PC-9 (cell line): Measurements from ENCODE around the gene LRRC1. TPM values are rescaled to one million over a fixed set of nuclear protein-coding genes. Genes with fewer than 3 reads are reported as not detected.

Experiments used
- BruUV-seq: library from RNA; stranded (reverse); fragments of 400-500 nt; replicated peaks from 2 replicates; lab custom pipeline; 2021; lab: Mats Ljungman, UMichigan
- CTCF ChIA-PET: fragments of 300-600 bp; sonication (Branson Sonifier 250); formaldehyde crosslinking; loops from one replicate; lab custom pipeline; 2022; ENCODE audit warnings: antibody characterized with exemption; lab: Charles Lee
- POLR2A ChIA-PET: fragments of 300-600 bp; sonication (Branson Sonifier 250); formaldehyde crosslinking; loops from one replicate; lab custom pipeline; 2022; ENCODE audit warnings: antibody characterized with exemption; ENCODE audit not compliant: unreplicated experiment; lab: Charles Lee
- DNase-seq, 2 experiments: peaks; one replicate each; pipeline versions ENCODE4 v3.0.0 to v3.0.0-alpha.2; 2015 to 2022; ENCODE audit warnings: mixed read lengths in 1 of 2
- H2AFZ ChIP-seq: fragments of 200-600 bp; sonication (generic); 2 replicates; pipeline ENCODE4 v1.8.1; 2017; ENCODE audit warnings: antibody characterized with exemption
- H3F3A ChIP-seq: fragments of 200-600 bp; sonication (generic); 2 replicates; pipeline ENCODE4 v1.8.1; 2017; ENCODE audit warnings: antibody characterized with exemption, mild to moderate bottlenecking, low read depth; ENCODE audit not compliant: insufficient read depth
- H3K27ac ChIP-seq: fragments of 200-600 bp; sonication (generic); 2 replicates; pipeline ENCODE4 v1.6.1; 2016; ENCODE audit warnings: mixed run types
- H3K27me3 ChIP-seq: fragments of 200-600 bp; sonication (generic); 2 replicates; pipeline ENCODE4 v1.6.1; 2016; ENCODE audit warnings: low read depth, mixed run types; ENCODE audit not compliant: insufficient read depth
- H3K36me3 ChIP-seq: fragments of 200-600 bp; sonication (generic); 2 replicates; pipeline ENCODE4 v1.6.1; 2016; ENCODE audit warnings: low read depth, mixed run types
- H3K4me1 ChIP-seq: fragments of 200-600 bp; sonication (generic); replicated peaks from 2 replicates; pipeline ENCODE4 v1.6.1; 2016; ENCODE audit warnings: mixed run types; ENCODE audit not compliant: insufficient read depth
- H3K4me2 ChIP-seq: fragments of 200-600 bp; sonication (generic); 2 replicates; pipeline ENCODE4 v1.6.1; 2017; ENCODE audit warnings: mixed run types
- H3K4me3 ChIP-seq: fragments of 200-600 bp; sonication (generic); 2 replicates; pipeline ENCODE4 v1.6.1; 2016; ENCODE audit warnings: mixed run types
- H3K79me2 ChIP-seq: fragments of 200-600 bp; sonication (generic); 2 replicates; pipeline ENCODE4 v1.6.1; 2017; ENCODE audit warnings: low read depth, mixed run types
- H3K9me2 ChIP-seq: fragments of 200-600 bp; sonication (generic); 2 replicates; pipeline ENCODE4 v1.8.1; 2017; ENCODE audit warnings: mild to moderate bottlenecking; ENCODE audit not compliant: insufficient read depth
- H3K9me3 ChIP-seq: fragments of 200-600 bp; sonication (generic); 2 replicates; pipeline ENCODE4 v1.8.1; 2016; ENCODE audit warnings: low read depth; ENCODE audit not compliant: insufficient read depth
- H4K20me1 ChIP-seq: fragments of 200-600 bp; sonication (generic); 2 replicates; pipeline ENCODE4 v1.8.1; 2017; ENCODE audit not compliant: insufficient read depth
- EZH2 ChIP-seq: fragments of 200-600 bp; sonication (generic); IDR thresholded peaks from 2 replicates; pipeline ENCODE4 v1.8.0; 2017; ENCODE audit warnings: antibody characterized with exemption, low read depth
- intact Hi-C: fragments of 100-400 bp; cut with micrococcal nuclease; formaldehyde crosslinking; loops from one replicate; pipeline ENCODE4 v1.10.0; 2022; ENCODE audit not compliant: unreplicated experiment
- total RNA-seq: library from RNA; stranded (reverse); gene quantifications from 2 replicates; pipeline ENCODE4 v1.2.3, GENCODE V29; 2021
- TF ChIP-seq, protein P1 (sequence below): fragments of 200-600 bp; sonication (generic); conservative IDR thresholded peaks from 2 replicates; pipeline ENCODE4 v1.6.1; 2017; ENCODE audit warnings: mixed run types, antibody characterized with exemption, mild to moderate bottlenecking, moderate library complexity

Gene LRRC1
- total RNA-seq, 1 experiment from 2014 or later: 26.4 TPM

DNA sequence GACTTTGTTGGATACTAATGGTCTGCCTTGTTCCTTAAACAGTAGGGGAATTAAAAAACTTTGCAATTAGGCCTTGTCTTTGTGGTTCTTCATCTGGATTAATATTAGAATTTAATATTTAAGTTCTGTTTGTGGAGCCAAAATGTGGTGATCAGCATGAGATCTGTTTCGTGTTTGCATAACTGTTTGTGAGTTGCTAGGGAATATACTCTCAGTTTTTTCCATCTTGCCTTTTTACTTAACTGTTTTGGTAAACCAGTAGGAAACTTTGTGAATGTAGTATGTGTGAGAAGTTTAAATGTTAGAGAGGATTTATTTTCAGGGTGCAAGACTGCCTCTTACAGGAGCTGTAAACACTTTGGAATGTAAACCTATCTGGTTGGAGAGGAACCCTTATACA lies 35.6 kb downstream of the LRRC1 start:
- H3K36me3 ChIP-seq: no peaks in the 10 kb centered on the region
- no peak overlapping the region for H3K27ac ChIP-seq
- ChIA-PET POLR2A (no interaction called here), CTCF (no interaction called here)
- H3K27me3 ChIP-seq: no peaks in the 10 kb centered on the region
- peaks cover 26% of the 10 kb centered on the region for H3K4me1 ChIP-seq
- intact Hi-C loops: no loop called here
- no peaks in the 10 kb centered on the region for H4K20me1 ChIP-seq
- peaks cover 91% of the 10 kb centered on the region for H3K79me2 ChIP-seq
- no peak for TF ChIP-seq EZH2
- TF ChIP-seq, protein P1, sequence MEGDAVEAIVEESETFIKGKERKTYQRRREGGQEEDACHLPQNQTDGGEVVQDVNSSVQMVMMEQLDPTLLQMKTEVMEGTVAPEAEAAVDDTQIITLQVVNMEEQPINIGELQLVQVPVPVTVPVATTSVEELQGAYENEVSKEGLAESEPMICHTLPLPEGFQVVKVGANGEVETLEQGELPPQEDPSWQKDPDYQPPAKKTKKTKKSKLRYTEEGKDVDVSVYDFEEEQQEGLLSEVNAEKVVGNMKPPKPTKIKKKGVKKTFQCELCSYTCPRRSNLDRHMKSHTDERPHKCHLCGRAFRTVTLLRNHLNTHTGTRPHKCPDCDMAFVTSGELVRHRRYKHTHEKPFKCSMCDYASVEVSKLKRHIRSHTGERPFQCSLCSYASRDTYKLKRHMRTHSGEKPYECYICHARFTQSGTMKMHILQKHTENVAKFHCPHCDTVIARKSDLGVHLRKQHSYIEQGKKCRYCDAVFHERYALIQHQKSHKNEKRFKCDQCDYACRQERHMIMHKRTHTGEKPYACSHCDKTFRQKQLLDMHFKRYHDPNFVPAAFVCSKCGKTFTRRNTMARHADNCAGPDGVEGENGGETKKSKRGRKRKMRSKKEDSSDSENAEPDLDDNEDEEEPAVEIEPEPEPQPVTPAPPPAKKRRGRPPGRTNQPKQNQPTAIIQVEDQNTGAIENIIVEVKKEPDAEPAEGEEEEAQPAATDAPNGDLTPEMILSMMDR: no peak
- no peaks in the 10 kb centered on the region for H3K9me3 ChIP-seq
- no TSS peak for BruUV-seq
- H3K4me3 ChIP-seq: no peak overlapping the region
- no peak overlapping the region for H3K4me2 ChIP-seq
- no peak overlapping the region for H2AFZ ChIP-seq
- H3F3A ChIP-seq: no peaks in the 10 kb centered on the region; the same call in none of the 2 replicates
- DNase-seq: no peak
- H3K9me2 ChIP-seq: no peaks in the 10 kb centered on the region

GRCh38 chr6:53831081-53831869 lies 36.5 kb downstream of the LRRC1 start:
- H3K27me3 ChIP-seq: no peaks in the 10 kb centered on the region
- TF ChIP-seq EZH2: no peak
- TF ChIP-seq, protein P1: no peak
- ChIA-PET CTCF (no interaction called here), POLR2A (no interaction called here)
- intact Hi-C loops: no loop called here
- no peak overlapping the region for H3K27ac ChIP-seq
- no peak overlapping the region for H3K4me2 ChIP-seq
- no peaks in the 10 kb centered on the region for H3K9me2 ChIP-seq
- peaks cover 91% of the 10 kb centered on the region for H3K79me2 ChIP-seq
- H2AFZ ChIP-seq: no peak overlapping the region
- no peak overlapping the region for H3K4me3 ChIP-seq
- H3F3A ChIP-seq: no peaks in the 10 kb centered on the region; the same call in 1 of the 2 replicates
- no peak for DNase-seq
- no TSS peak for BruUV-seq
- no peaks in the 10 kb centered on the region for H4K20me1 ChIP-seq
- H3K9me3 ChIP-seq: no peaks in the 10 kb centered on the region
- H3K36me3 ChIP-seq: no peaks in the 10 kb centered on the region
- peaks cover 24% of the 10 kb centered on the region for H3K4me1 ChIP-seq

GRCh38 chr6:53831936-53832660 lies 37.3 kb downstream of the LRRC1 start:
- Histone ChIP-seq H3F3A (no peaks in the 10 kb centered on the region; the same call in 1 of the 2 replicates), H3K79me2 (peaks cover 84% of the 10 kb centered on the region), H3K36me3 (no peaks in the 10 kb centered on the region), H2AFZ (no peak overlapping the region), H3K4me3 (no peak overlapping the region), H4K20me1 (no peaks in the 10 kb centered on the region), H3K4me1 (peaks cover 16% of the 10 kb centered on the region), H3K9me3 (no peaks in the 10 kb centered on the region), H3K4me2 (no peak overlapping the region), H3K27me3 (no peaks in the 10 kb centered on the region), H3K9me2 (no peaks in the 10 kb centered on the region), H3K27ac (no peak overlapping the region)
- intact Hi-C loops: no loop called here
- no peak for DNase-seq
- TF ChIP-seq, protein P1: no peak
- TF ChIP-seq EZH2: no peak
- ChIA-PET CTCF (no interaction called here), POLR2A (no interaction called here)
- no TSS peak for BruUV-seq
